Calu3 (cell line): ENCODE results near the gene CDKN2B-AS1. TPM values are rescaled to one million over a fixed set of nuclear protein-coding genes. Genes with fewer than 3 reads are reported as not detected.

Experiments
- BruUV-seq: library from RNA; stranded (reverse); fragments of 400-500 nt; replicated peaks from 2 replicates; lab custom pipeline; 2021; lab: Mats Ljungman, UMichigan
- CTCF ChIA-PET: fragments of 300-600 bp; sonication (Branson Sonifier 250); formaldehyde crosslinking; loops from one replicate; lab custom pipeline; 2022; ENCODE audit warnings: antibody characterized with exemption; lab: Charles Lee
- DNase-seq: peaks from one replicate; pipeline ENCODE4 v3.0.0; 2022
- H3K27ac Mint-ChIP-seq: one replicate; pipeline ENCODE4 v1.8.0; 2022; ENCODE audit warnings: mixed read lengths; ENCODE audit not compliant: unreplicated experiment
- H3K27me3 Mint-ChIP-seq: one replicate; pipeline ENCODE4 v1.8.0; 2022; ENCODE audit warnings: mixed read lengths; ENCODE audit not compliant: unreplicated experiment
- H3K36me3 Mint-ChIP-seq: one replicate; pipeline ENCODE4 v1.8.0; 2022; ENCODE audit warnings: mild to moderate bottlenecking, moderate library complexity, mixed read lengths; ENCODE audit not compliant: insufficient read depth, unreplicated experiment
- H3K4me1 Mint-ChIP-seq: one replicate; pipeline ENCODE4 v1.8.0; 2022; ENCODE audit warnings: mild to moderate bottlenecking, low read depth, mixed read lengths; ENCODE audit not compliant: unreplicated experiment
- H3K4me3 Mint-ChIP-seq: one replicate; pipeline ENCODE4 v1.8.0; 2022; ENCODE audit warnings: mild to moderate bottlenecking, low read depth, moderate library complexity, mixed read lengths; ENCODE audit not compliant: unreplicated experiment
- H3K9me3 Mint-ChIP-seq: one replicate; pipeline ENCODE4 v1.8.0; 2022; ENCODE audit warnings: low read depth, mixed read lengths; ENCODE audit not compliant: unreplicated experiment
- intact Hi-C: fragments of 100-400 bp; cut with micrococcal nuclease; formaldehyde crosslinking; loops from one replicate; pipeline ENCODE4 v1.10.0; 2022; ENCODE audit not compliant: unreplicated experiment
- total RNA-seq: library from RNA; stranded (reverse); gene quantifications from 2 replicates; pipeline ENCODE4 v1.2.3, GENCODE V29; 2022
- TF ChIP-seq, protein P1 (sequence below): fragments of 200-600 bp; IDR thresholded peaks from one replicate; pipeline ENCODE4 v1.8.0; 2022; ENCODE audit warnings: antibody characterized with exemption; ENCODE audit not compliant: unreplicated experiment

CDKN2B-AS1 gene
- total RNA-seq, 1 experiment from 2014 or later: 8.9 TPM

DNA sequence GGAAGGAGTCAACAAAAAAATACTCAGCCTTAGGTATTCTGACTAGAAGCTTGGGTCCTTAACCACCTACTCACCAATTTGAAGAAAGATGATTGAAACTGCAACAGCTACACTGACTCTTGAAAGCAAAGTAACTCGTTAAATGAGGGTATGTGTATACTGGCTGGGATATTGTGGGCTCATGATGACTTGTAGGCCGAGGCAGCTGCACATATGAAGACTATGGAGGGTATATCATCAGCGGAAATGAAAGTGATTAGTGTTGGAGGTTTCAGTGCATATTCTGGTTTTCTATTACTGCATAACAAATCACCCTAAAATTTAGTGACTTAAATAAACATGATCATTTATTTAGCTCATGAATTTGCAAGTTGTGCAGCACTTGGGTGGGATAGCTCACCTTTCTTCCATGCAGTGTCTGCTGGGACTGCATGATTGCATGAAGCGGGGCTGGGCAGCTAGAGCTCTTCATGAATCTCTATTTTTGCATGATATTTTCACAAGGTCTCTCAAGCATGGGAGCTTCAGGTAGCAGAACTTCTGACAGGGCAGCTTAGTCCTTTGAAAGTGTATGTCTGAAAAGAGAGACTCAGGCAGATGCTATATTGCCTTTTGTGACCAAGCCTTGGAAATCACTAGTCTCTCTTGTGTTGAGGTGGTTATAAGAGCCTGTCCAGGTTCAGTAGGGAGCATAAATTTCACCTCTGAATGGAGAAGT lies 110.6 kb downstream of the CDKN2B-AS1 start:
- Mint-ChIP-seq H3K27ac (peak overlapping the region; percentile 86), H3K36me3 (peaks cover 10% of the 10 kb centered on the region), H3K9me3 (no peaks in the 10 kb centered on the region), H3K4me1 (peaks cover 69% of the 10 kb centered on the region), H3K27me3 (no peaks in the 10 kb centered on the region), H3K4me3 (no peak overlapping the region)
- no peak for DNase-seq
- intact Hi-C loops: loop anchor here (5.0 to 10.0 kb wide), 2 partner anchors 137 to 290 kb away; no protein-coding TSS in a partner anchor
- BruUV-seq: no TSS peak
- CTCF ChIA-PET: no interaction called here
- TF ChIP-seq, protein P1, sequence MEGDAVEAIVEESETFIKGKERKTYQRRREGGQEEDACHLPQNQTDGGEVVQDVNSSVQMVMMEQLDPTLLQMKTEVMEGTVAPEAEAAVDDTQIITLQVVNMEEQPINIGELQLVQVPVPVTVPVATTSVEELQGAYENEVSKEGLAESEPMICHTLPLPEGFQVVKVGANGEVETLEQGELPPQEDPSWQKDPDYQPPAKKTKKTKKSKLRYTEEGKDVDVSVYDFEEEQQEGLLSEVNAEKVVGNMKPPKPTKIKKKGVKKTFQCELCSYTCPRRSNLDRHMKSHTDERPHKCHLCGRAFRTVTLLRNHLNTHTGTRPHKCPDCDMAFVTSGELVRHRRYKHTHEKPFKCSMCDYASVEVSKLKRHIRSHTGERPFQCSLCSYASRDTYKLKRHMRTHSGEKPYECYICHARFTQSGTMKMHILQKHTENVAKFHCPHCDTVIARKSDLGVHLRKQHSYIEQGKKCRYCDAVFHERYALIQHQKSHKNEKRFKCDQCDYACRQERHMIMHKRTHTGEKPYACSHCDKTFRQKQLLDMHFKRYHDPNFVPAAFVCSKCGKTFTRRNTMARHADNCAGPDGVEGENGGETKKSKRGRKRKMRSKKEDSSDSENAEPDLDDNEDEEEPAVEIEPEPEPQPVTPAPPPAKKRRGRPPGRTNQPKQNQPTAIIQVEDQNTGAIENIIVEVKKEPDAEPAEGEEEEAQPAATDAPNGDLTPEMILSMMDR: no peak

DNA sequence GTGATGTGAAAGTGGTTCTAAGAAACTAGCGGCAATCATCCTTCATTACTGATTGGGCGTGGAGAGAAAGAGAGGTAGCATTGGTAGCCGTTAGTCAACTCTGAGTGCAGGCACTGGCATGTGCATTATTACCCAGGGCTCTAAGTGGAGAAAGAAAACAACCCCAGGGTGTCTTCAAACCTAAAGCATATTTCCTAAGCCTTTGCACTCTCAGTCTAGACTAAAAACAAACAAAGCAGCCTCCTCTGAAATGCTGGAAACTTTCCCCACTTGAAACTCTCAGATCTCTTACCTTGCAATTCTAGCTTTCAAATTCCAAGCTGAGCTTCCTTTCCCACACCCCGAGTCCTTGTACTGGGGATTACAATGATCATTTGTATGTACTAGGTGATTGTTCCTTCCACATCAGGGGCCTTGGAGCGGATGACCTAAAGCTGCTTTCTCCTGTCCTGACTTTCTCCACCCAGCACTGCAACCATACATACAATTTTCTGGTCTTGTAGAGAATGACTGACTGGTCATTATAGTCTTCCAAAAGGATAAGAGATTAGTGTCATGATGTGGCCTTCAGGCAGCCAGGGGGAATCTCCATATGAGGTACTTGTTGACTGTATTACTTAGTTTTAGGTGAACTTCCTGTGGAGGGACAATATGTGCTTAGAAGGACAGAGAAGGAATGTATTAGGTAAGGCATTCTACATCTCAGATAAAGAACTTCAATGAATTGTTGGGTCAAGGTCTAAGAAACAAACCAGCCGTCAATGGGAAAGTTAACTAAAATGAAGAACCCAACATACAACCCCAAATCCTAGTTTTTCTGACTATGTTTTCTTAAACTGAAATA lies 112.8 kb downstream of the CDKN2B-AS1 start:
- BruUV-seq: no TSS peak
- Mint-ChIP-seq H3K9me3 (no peaks in the 10 kb centered on the region), H3K4me1 (peaks cover 72% of the 10 kb centered on the region), H3K27me3 (no peaks in the 10 kb centered on the region), H3K27ac (peak overlapping the region; percentile 92), H3K4me3 (no peak overlapping the region), H3K36me3 (peaks cover 10% of the 10 kb centered on the region)
- peak; percentile 10 for DNase-seq
- TF ChIP-seq, protein P1: no peak
- intact Hi-C loops: loop anchor here (2.0 to 10.0 kb wide), 3 partner anchors 55 to 293 kb away; no protein-coding TSS in a partner anchor
- CTCF ChIA-PET: interaction anchor here (0.9 to 2.7 kb wide), 4 partner anchors 10 to 99 kb away, joined by 4 to 10 read pairs (median 4); partner anchors contain the start of gene CDKN2B

DNA sequence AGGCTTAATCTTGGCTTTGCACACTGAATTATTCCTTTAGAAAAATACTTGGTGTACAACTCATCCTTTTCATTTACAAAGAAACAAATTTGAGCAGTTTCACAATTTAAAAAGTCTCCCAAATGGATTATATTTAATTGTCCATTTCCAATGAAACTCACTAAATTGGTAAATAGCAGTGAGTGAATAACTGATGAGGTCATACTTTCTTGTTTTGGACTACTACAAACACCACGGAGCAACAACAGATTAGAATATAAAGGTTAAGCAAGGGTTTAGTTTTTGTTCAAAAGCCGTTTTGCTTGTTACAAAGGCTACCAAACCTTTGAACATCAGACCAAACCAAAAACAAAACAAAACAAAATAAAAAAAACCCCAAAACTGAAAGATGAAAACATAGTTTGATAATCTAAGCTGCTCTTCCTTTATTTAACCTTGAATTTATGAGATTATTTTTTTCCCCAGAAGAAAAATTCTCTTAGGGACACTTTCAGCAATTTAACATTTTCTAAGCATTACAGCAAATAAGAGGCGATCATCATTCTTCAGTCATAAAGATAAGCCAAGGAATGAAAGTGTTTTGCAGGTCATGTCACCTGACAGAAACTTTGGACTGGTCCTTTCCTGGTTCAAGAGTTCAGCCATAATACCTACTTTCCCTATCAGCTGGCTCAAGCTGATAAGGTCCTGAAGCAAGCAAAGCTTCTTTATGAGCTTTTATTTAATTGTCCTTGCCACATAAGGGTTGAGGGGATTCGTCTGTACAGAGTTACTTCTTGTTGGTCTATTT lies 114.2 kb downstream of the CDKN2B-AS1 start:
- peaks cover 75% of the 10 kb centered on the region for H3K4me1 Mint-ChIP-seq
- no TSS peak for BruUV-seq
- peak overlapping the region; percentile 92 for H3K27ac Mint-ChIP-seq
- intact Hi-C loops: loop anchor here (2.0 to 10.0 kb wide), 3 partner anchors 56 to 294 kb away; no protein-coding TSS in a partner anchor
- no peaks in the 10 kb centered on the region for H3K9me3 Mint-ChIP-seq
- CTCF ChIA-PET: interaction anchor here (0.6 to 2.7 kb wide), 8 partner anchors 9 to 705 kb away, joined by 3 to 10 read pairs (median 4); no protein-coding TSS in a partner anchor
- DNase-seq: peak; percentile 11
- peaks cover 7% of the 10 kb centered on the region for H3K36me3 Mint-ChIP-seq
- no peaks in the 10 kb centered on the region for H3K27me3 Mint-ChIP-seq
- H3K4me3 Mint-ChIP-seq: no peak overlapping the region
- TF ChIP-seq, protein P1: no peak
